NCI-H345 treated with DMSO at 0.1 percent for 48 hours (cell line): ENCODE results near the gene GRPR.
"Not testable (repeated sequence)": the region's sequence is repeated elsewhere in the genome, so short reads cannot be mapped to it uniquely, and the experiment has no call there.

Experiments used
- DNase-seq: peaks from one replicate; lab custom pipeline; 2025; ENCODE audit not compliant: unreplicated experiment; lab: John Stamatoyannopoulos, UW

GRPR gene

GRCh38 chrX:16136080-16136479, 12.7 kb downstream of the GRPR start:
- DNase-seq, result no peak

GRCh38 chrX:16137416-16138107, 14.2 kb downstream of the GRPR start:
- no peak for DNase-seq

GRCh38 chrX:16138108-16138427, 14.7 kb downstream of the GRPR start:
- DNase-seq, result no peak

GRCh38 chrX:16140448-16140847, 17.1 kb downstream of the GRPR start:
- no peak for DNase-seq

- DNase-seq, result no peak
Measured at GRCh38 chrX:16140983-16141382, 17.6 kb downstream of the GRPR start.

- no peak for DNase-seq
Measured at GRCh38 chrX:16141422-16142245, 18.3 kb downstream of the GRPR start.

GRCh38 chrX:16142246-16142558, 18.8 kb downstream of the GRPR start:
- no peak for DNase-seq

- no peak for DNase-seq
Measured at GRCh38 chrX:16143968-16144367, 20.6 kb downstream of the GRPR start.

- DNase-seq, result no peak
Measured at GRCh38 chrX:16144420-16144819, 21.1 kb downstream of the GRPR start.

GRCh38 chrX:16145093-16145492, 21.7 kb downstream of the GRPR start:
- DNase-seq, result not testable (repeated sequence)

- no peak for DNase-seq
Measured at GRCh38 chrX:16145656-16146055, 22.3 kb downstream of the GRPR start.

- no peak for DNase-seq
Measured at GRCh38 chrX:16148896-16149295, 25.5 kb downstream of the GRPR start.

- peak; percentile 87 for DNase-seq
Measured at GRCh38 chrX:16155581-16156096, 32.3 kb downstream of the GRPR start.

- no peak for DNase-seq
Measured at GRCh38 chrX:16156692-16157331, 33.4 kb downstream of the GRPR start.

GRCh38 chrX:16160729-16161128, 37.4 kb downstream of the GRPR start:
- DNase-seq, result no peak

- not testable (repeated sequence) for DNase-seq
Measured at GRCh38 chrX:16161173-16161572, 37.8 kb downstream of the GRPR start.

- DNase-seq, result no peak
Measured at GRCh38 chrX:16162391-16162790, 39.0 kb downstream of the GRPR start.

GRCh38 chrX:16164748-16165147, 41.4 kb downstream of the GRPR start:
- no peak for DNase-seq

- no peak for DNase-seq
Measured at GRCh38 chrX:16167181-16167580, 43.8 kb downstream of the GRPR start, which contains the start of gene MAGEB17. MAGEB17 (plus strand) TSS chrX:16167481; CDS start chrX:16170383, 2,902 bp downstream.

GRCh38 chrX:16171039-16171438, 47.7 kb downstream of the GRPR start:
- no peak for DNase-seq

GRCh38 chrX:16171944-16172343, 48.6 kb downstream of the GRPR start:
- DNase-seq, result no peak

GRCh38 chrX:16172391-16172790, 49.0 kb downstream of the GRPR start:
- no peak for DNase-seq
